Right atrium auricular region (tissue), 2 donors: Measurements from ENCODE around the gene ELFN1. TPM values are rescaled to one million over a fixed set of nuclear protein-coding genes. Genes with fewer than 3 reads are reported as not detected.

Experiments
- DNase-seq: peaks from one replicate; pipeline ENCODE4 v3.0.0-alpha.2; 2019; ENCODE audit warnings: low spot score
- H3K27ac ChIP-seq, 2 donors: fragments of 200-600 bp; sonication (generic); 1 replicate in 1 of 2; 2 replicates in 1 of 2; pipeline ENCODE4 v1.5.1; 2016 to 2019
- H3K27me3 ChIP-seq, 2 donors: fragments of 200-600 bp; sonication (generic); one replicate each; pipeline versions ENCODE4 v1.5.1 to v1.6.0; 2017 to 2019
- H3K36me3 ChIP-seq: fragments of 200-600 bp; sonication (generic); one replicate; pipeline ENCODE4 v1.5.1; 2016
- H3K4me1 ChIP-seq, 2 donors: fragments of 200-600 bp; sonication (generic); one replicate each; pipeline versions ENCODE4 v1.5.1 to v1.6.0; 2017 to 2019
- H3K4me3 ChIP-seq, 2 donors: fragments of 200-600 bp; sonication (generic); 1 replicate in 1 of 2; 2 replicates in 1 of 2; pipeline ENCODE4 v1.5.1; 2017 to 2019; ENCODE audit warnings: mild to moderate bottlenecking in 1 of 2, moderate library complexity in 1 of 2
- H3K9me3 ChIP-seq, 2 donors: fragments of 200-600 bp; sonication (generic); one replicate each; pipeline ENCODE4 v1.5.1; 2019
- total RNA-seq, 2 donors: library from RNA; depleted of rRNA; stranded (reverse); fragments of >200 nt; gene quantifications; one replicate each; pipeline ENCODE4 v1.1.0, GENCODE V29; 2016
- TF ChIP-seq, protein P1 (sequence below), 2 donors: fragments of 200-600 bp; sonication (generic); IDR thresholded peaks; one replicate each; pipeline ENCODE4 v1.5.1; 2019; ENCODE audit warnings: antibody characterized with exemption in 2 of 2

ELFN1 gene
- total RNA-seq, 2 donors from 2014 or later = 6.5 to 15.3 TPM

DNA sequence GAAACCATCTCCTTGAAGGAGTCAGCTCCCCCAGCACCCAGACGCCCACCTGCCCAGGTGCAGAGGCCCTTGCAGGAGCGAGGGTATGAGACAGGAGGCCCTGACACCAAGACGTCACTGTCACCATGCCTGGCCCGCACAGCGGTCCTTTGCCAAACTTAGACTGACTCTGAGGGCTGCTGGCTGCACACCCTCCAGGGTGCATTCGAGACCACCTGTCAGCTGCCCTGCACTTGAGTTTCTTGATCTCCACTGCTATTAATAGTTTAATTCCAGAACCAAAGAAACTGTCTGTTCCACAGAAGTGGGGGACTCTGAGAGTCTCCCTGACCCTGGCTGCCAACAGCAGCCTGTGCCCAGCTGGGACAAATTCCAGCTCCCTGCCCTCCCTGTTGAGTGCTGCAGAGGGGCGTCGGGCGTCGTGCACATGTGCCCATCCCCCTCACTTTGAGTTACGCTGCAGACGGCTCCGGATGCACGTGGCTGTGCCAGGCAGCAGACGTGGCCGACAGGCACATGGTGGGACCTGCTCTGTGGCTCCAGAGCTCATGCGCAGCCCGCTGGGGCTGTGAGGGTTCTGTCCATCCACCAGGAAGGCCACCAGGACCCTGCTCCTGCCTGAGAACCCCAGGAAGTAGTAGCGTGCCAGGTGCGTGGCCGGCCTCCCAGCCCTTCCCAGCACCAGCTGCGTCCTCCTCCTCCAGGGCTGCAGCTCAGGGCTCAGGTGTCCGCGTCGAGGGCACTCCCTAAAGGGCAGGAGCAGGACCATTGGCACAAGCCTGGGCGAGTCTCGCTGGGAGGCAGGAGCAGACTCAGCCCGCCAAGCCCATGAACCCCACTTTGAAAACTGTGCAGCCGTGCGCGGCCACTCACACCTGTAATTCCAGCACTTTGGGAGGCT, 24.8 kb downstream of the ELFN1 start:
- no peak overlapping the region for H3K4me3 ChIP-seq
- no peaks in the 10 kb centered on the region for H3K36me3 ChIP-seq
- H3K4me1 ChIP-seq = peaks cover 0 to 31% of the 10 kb centered on the region in 2 donors
- peak overlapping the region; percentile 48 to 59 for H3K27ac ChIP-seq
- no peak for DNase-seq
- no peaks in the 10 kb centered on the region for H3K27me3 ChIP-seq
- no peaks in the 10 kb centered on the region for H3K9me3 ChIP-seq
- TF ChIP-seq, protein P1, sequence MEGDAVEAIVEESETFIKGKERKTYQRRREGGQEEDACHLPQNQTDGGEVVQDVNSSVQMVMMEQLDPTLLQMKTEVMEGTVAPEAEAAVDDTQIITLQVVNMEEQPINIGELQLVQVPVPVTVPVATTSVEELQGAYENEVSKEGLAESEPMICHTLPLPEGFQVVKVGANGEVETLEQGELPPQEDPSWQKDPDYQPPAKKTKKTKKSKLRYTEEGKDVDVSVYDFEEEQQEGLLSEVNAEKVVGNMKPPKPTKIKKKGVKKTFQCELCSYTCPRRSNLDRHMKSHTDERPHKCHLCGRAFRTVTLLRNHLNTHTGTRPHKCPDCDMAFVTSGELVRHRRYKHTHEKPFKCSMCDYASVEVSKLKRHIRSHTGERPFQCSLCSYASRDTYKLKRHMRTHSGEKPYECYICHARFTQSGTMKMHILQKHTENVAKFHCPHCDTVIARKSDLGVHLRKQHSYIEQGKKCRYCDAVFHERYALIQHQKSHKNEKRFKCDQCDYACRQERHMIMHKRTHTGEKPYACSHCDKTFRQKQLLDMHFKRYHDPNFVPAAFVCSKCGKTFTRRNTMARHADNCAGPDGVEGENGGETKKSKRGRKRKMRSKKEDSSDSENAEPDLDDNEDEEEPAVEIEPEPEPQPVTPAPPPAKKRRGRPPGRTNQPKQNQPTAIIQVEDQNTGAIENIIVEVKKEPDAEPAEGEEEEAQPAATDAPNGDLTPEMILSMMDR (IDR thresholded peaks at IDR 0.05) = no peak

DNA sequence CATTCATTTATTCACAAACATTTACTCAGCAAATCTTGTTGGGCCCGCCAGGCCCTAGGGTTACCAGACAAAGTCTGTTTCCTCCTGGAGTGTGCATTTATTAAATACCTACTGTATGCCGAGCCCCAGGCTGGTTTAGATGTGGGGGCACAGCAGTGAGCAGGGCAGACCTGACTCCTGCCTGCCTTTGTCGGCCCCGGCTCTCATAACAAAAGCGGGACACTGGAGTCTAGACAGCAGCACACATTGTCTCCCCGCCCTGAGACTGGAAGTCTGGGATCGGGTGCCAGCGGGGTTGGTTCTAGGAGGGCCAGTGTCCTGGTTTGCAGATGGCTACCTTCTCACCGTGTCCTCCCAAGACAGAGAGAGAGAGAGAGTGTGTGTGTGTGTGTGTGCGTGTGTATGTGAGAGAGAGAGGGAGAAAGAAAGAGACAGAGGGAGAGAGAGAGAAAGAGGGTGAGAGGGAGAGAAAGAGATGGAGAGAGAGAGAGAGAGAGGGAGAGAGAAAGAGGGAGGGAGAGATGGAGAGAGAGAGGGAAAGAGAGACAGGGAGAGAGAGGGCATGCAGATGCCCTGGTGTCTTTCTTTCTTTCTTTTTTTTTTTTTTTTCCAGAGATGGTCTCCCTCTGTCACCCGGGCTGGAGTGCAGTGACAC, 25.9 kb downstream of the ELFN1 start:
- Histone ChIP-seq H3K36me3 (no peaks in the 10 kb centered on the region), H3K4me1 (peaks cover 0 to 31% of the 10 kb centered on the region in 2 donors), H3K4me3 (no peak overlapping the region), H3K9me3 (no peaks in the 10 kb centered on the region), H3K27ac (no peak overlapping the region), H3K27me3 (no peaks in the 10 kb centered on the region)
- no peak for DNase-seq
- TF ChIP-seq, protein P1 (IDR thresholded peaks at IDR 0.05) = no peak

DNA sequence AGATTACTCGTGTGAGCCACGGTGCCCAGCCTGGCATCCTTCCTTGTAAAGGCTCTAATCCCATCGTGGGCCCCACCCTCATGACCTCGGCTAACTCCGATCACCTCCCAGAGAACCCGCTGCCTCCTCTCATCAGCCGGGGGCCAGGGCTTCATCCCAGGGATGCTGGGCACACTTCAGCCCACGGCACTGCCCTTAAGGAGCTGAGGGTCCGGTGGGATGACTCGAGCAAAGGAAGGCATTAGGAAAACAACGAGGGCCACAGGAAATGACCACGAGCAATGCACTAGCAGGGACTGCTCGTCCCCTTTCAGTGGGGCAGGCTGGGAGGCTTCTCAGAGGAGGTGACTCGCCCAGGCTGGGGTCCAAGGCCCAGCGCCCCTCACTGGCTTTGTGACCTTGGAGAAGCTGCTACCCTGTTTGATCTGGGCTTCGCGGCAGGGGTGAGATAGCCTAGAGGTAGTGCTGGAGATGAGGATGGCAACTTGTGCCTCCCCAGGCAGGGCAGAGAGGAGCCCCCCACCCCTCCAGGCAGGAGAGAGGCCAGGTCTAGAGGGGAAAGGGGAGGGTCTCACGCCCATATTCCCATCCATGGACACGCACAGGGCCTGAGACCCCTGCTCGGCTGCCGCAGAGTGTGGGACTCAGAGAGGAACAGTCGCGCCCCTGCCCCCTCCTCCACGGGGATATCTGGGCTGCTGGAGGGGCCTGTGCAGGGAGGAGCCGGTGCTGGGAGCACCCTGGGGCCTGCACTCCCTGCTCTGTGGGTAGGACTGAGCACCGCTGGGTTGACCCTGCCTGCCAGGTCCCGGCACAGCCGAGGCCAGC, 26.8 kb downstream of the ELFN1 start:
- no peak overlapping the region for H3K4me3 ChIP-seq
- H3K27ac ChIP-seq = no peak overlapping the region
- peaks cover 0 to 23% of the 10 kb centered on the region in 2 donors for H3K4me1 ChIP-seq
- H3K27me3 ChIP-seq = no peaks in the 10 kb centered on the region
- no peaks in the 10 kb centered on the region for H3K9me3 ChIP-seq
- no peak for DNase-seq
- TF ChIP-seq, protein P1 (IDR thresholded peaks at IDR 0.05) = no peak
- H3K36me3 ChIP-seq = no peaks in the 10 kb centered on the region

DNA sequence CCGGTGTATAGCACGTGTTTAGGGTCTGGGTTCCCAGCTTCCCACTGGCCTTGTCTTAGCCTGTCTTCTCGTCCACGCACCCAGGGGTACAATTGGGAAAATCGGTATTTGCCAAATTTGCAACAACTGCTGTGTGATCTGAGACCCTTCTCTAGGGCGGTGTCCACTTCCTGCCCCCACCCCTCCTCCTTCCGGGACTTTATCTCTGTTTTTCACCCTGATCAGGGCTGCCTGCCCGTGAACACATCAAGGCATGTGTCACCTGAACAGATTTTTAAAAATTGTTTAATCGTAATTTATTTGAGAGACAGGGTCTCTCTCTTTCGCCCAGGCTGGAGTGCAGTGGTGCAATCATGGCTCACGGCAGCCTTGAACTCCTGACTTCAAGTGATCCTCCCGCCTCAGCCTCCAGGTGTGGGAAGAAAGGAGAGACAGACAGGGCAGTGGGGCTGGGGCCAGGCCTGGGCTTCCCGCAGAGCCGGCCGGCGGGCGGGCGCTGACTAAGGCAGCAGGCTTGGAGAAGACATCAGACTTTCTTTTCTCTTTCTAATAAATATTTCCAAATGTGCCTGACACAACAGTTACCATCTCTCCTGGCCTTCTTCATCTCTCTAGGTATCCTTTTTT, 27.5 kb downstream of the ELFN1 start:
- Histone ChIP-seq H3K4me1 (peaks cover 0 to 16% of the 10 kb centered on the region in 2 donors), H3K4me3 (no peak overlapping the region), H3K9me3 (peaks cover 0 to 1% of the 10 kb centered on the region in 2 donors), H3K27me3 (no peaks in the 10 kb centered on the region), H3K36me3 (no peaks in the 10 kb centered on the region), H3K27ac (no peak overlapping the region)
- no peak for DNase-seq
- TF ChIP-seq, protein P1 (IDR thresholded peaks at IDR 0.05) = no peak

DNA sequence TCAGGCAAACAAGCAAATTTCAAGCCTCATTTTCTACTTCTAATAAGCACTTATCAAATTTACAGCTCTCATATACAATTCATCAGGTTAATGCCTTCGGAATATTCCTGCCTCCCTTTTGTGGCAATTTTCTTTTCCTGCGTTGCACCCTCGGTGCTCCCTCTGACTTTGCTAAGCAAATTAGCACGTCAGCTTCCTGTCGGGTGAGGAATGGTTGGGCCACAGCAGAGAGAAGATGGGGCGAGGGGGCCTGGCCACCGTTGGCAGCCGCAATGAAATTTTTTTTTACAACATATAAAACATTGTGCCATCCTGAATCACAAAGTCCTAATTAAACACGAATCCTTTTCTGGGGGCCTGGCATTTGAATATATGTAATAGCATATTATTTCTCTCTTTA, 28.1 kb downstream of the ELFN1 start:
- no peak overlapping the region for H3K4me3 ChIP-seq
- no peaks in the 10 kb centered on the region for H3K27me3 ChIP-seq
- TF ChIP-seq, protein P1 (IDR thresholded peaks at IDR 0.05) = no peak
- H3K27ac ChIP-seq = no peak overlapping the region
- H3K4me1 ChIP-seq = peaks cover 0 to 16% of the 10 kb centered on the region in 2 donors
- no peak for DNase-seq
- H3K9me3 ChIP-seq = peaks cover 0 to 6% of the 10 kb centered on the region in 2 donors
- no peaks in the 10 kb centered on the region for H3K36me3 ChIP-seq
